ENCODE data around the gene ORC3.

DNA sequence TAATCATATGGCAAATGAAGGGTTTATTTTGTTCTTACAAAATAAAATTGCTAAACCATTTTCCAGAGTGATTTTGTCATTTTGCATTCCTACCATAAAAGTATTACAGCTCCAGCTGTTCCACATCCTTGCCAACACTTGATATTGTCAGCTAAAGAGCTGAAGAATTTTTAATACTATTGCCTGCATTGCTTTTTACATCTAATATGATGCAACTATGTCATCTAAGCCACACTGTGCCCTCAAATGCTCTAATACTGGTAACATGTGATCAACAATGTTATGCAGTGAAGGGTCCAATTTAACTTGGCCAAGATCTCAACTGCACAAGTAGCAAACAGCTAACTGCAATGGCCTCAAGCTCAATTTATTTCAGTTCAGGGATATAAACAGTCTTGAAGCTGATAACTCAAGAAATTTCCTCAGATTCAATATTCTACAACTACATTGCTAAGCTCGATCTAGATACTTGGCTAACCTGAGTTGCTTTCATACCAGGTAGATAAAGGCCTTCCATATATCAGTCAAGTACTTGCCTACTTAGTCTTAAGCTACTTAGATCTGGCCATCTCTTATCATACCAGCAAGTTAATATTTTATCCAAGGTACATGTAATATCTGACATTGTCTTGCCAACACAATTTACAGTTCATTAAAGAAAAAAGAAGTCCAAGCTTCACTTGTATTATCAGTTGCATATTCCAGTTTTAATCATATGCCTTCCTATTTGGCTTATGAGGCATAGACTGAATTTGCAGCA lies 95.1 kb downstream of the ORC3 start:
- TF ChIP-seq POLR2A (IDR thresholded peaks at IDR 0.05) (no peak), POLR2AphosphoS5 (IDR thresholded peaks at IDR 0.05; ENCODE audit: insufficient read depth in 1 of 2, low read depth in 1 of 2) (no peak)
- TF ChIP-seq, protein P1, sequence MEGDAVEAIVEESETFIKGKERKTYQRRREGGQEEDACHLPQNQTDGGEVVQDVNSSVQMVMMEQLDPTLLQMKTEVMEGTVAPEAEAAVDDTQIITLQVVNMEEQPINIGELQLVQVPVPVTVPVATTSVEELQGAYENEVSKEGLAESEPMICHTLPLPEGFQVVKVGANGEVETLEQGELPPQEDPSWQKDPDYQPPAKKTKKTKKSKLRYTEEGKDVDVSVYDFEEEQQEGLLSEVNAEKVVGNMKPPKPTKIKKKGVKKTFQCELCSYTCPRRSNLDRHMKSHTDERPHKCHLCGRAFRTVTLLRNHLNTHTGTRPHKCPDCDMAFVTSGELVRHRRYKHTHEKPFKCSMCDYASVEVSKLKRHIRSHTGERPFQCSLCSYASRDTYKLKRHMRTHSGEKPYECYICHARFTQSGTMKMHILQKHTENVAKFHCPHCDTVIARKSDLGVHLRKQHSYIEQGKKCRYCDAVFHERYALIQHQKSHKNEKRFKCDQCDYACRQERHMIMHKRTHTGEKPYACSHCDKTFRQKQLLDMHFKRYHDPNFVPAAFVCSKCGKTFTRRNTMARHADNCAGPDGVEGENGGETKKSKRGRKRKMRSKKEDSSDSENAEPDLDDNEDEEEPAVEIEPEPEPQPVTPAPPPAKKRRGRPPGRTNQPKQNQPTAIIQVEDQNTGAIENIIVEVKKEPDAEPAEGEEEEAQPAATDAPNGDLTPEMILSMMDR (IDR thresholded peaks at IDR 0.05), result no peak
